HCEC 1CT (cell line): Measurements from ENCODE around the gene UBR3.
"Not testable (repeated sequence)": the region's sequence is repeated elsewhere in the genome, so short reads cannot be mapped to it uniquely, and the experiment has no call there.

ENCODE experiments used
- DNase-seq: peaks from one replicate; pipeline ENCODE4 v3.0.0-alpha.2; 2017

UBR3 gene

GRCh38 chr2:170070778-170071177 lies 243.5 kb downstream of the UBR3 start:
- DNase-seq, result no peak

DNA sequence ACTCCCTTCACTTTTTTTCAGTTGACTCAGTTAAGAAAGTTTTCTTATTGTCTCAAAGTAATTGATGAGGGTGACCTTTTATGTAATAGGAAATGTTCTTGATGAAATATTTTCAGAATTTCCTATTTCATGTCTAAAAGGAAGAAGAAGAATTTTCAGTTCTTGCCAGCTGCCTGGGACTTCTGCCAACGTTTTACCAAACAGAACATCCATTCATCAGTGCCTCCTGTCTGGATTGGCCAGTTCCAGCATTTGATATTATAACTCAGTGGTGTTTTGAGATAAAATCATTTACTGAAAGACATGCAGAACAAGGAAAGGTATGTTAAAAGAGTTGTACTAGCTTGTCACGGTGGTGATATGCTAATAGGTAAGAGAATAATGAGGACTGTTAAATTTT lies 246.0 kb downstream of the UBR3 start:
- DNase-seq, result peak; percentile 9

GRCh38 chr2:170076189-170076588 lies 248.9 kb downstream of the UBR3 start:
- DNase-seq, result no peak

DNA sequence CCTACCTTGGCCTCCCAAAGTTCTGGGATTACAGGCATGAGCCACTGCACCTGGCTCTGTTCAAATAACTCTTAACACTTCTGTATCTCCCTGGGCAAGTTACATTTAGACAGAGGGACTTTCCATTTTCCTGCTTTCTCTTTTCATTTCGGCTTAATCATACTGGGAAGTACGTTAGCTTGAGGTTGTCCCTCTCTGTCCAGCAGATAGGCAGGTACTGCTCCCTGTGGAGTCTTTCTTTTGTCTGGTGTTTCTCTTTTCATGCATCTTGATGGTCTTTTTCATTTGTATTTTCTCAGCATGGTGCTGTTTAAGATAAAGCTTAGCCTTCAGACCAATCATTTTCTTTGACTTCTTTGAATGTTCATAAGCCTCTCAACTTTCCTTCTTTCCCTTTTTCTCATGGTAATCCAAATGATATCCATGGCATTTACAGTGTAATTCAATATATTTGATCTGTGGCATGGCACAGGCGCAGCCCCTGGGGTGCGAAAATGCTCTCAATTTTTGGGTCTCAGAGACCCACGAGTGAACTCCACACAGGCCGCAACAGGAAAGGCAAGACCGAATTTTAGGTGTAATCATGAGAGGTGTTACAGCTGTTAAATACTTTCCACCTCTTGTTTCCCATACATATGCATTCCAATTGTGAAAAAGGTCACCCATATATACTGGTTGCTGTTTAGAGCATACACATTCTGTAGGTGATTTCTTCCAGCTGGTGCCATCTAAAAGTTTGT lies 250.7 kb downstream of the UBR3 start:
- no peak for DNase-seq

DNA sequence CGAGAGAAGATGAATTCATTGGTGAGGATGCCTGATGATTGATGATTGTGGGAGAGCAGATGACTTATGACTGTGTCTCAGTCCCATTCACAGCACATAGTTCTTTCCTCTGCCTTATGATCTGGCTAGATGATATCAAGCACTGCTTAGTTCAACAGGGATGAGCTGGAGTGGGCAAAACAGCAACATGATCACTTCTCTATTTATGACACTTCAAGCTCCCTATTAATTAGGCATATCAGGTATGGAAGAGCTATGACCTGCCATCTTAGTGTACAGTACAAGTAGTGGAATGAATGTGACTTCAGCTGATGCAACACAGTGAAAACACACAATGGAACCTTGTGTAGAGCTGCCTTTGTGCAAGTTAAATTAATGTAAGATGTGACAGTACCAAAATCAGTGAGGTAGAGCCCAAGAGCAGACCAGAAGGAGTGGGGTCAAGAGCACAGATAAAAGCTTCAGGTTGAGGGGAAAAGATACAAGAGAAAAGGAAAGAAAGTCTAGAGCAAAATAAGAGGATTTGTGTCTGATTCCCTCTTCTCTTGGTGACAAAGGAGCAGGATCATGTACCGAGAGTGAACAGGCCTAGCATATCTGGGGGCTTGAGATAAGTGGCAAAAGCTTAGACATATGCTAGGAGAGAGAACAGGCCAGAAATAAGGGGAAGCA lies 257.7 kb downstream of the UBR3 start:
- no peak for DNase-seq

DNA sequence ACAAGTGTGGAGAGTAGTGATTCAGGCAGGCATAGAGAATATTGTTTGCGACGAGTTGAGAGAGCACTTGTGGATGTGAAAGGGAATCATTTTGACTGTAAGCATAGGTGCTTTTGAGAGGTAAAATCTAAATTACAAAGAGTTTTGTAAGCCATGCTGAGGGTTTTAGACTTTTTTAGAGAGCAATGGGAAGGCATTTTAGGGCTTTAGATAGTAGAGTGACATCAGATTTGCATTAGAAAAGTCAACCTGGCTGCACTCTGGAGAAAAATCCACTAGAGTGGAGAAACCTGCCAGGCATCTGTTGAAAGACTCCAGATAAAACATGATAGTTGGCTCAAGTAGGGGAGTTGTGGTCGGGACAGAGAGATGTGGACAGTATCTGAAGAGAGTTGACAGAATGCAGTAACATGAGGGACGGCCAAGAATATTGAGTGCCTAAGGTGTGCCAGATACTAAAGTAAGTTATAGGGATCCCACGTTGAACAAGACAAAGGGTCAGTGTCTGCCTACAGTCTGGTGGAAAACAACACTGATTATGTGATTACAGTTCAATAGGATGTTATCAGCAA lies 258.9 kb downstream of the UBR3 start:
- DNase-seq, result no peak

DNA sequence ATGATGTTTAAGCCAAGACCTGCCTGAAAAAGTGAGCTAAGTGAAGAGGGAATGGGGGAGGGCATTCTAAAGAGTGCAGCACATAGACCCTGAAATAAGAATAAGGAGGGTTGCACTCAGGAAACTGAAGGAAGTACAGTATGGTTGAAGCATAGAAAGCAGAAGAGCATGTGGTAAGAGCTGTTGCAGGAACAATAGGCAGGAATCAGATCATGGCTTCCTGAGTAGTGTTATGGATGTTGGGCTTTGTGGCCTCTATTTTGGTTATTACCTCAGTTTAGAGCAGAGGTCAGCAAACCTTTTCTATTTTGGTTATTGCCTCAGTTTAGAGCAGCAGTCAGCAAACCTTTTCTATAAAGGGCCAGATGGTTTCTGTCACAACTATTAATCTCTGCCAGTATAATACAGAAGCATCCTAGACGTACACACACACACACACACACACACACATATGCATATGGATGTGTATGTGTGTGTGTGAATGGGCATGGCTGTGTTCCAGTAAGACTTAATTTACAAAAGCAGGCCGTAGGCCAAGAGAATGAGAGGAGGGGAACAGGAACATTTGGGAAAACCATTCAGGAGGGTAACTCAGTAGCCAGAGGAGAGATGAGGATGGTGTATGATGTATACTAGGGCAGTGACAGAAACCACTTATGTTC lies 259.6 kb downstream of the UBR3 start:
- DNase-seq, result no peak

- DNase-seq, result no peak
Measured at GRCh38 chr2:170087413-170087793, 260.1 kb downstream of the UBR3 start.

DNA sequence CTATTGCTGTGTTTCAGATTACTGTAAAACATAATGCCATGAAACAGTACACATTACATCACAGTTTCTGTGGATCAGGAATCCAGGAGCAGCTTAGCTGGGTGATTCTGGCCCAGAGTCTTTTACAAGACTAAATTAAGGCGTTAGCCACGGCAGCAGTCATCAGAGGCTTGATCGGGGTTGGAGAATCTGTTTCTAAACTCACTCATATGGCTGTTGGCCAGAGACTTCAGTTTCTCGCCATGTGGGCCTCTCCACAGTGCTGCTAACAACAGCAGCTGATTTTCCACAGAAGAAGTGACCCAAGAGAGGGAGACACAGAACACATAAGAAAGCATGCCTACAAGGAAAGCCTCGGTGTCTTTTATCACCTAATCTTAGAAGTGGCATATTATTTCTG lies 261.5 kb downstream of the UBR3 start:
- no peak for DNase-seq

GRCh38 chr2:170090229-170090628 lies 263.0 kb downstream of the UBR3 start:
- no peak for DNase-seq

DNA sequence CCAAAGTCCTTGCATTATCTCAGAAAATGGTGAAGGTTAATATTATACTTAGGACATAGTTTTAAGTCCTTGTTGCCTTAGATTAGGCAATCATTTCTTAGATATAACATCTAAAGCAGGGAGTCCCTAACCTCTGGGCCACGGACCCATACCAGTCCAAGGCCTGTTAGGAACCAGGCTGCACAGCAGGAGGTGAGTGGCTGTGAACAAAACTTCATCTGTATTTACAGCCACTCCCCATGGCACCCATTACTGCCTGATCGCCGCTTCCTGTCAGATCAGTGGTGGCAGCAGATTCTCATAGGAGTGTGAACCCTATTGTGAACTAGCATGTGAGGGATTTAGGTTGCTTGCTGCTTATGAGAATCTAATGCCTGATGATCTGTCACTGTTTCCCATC lies 264.2 kb downstream of the UBR3 start:
- no peak for DNase-seq

DNA sequence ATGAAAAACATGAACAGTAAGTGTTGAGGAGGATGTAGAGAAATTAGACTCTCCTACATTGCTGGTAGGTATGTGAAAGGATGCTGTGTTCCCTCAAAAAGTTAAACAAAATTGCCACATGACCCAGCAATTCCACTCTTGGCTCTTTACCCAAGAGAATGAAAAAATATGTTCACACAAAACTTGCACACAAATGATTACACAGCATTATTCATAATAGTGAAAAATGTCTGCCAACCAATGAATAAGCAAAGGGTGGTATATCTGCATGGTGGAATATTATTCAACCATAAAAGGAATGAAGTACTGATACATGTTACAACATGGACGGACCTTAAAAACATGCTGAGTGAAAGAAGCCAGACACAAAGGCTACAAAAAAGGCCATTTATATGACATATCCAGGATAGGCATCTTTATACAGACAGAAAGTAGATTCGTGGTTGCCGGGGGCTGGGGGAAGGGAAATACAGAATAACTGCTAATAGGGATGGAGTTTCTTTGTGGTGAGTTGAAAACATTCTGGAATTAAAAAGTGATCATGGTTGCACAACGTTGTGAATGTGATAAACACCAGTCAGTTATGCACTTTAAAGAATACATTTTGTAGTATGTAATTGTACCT lies 265.3 kb downstream of the UBR3 start:
- no peak for DNase-seq

- no peak for DNase-seq
Measured at GRCh38 chr2:170095380-170095779, 268.1 kb downstream of the UBR3 start.

DNA sequence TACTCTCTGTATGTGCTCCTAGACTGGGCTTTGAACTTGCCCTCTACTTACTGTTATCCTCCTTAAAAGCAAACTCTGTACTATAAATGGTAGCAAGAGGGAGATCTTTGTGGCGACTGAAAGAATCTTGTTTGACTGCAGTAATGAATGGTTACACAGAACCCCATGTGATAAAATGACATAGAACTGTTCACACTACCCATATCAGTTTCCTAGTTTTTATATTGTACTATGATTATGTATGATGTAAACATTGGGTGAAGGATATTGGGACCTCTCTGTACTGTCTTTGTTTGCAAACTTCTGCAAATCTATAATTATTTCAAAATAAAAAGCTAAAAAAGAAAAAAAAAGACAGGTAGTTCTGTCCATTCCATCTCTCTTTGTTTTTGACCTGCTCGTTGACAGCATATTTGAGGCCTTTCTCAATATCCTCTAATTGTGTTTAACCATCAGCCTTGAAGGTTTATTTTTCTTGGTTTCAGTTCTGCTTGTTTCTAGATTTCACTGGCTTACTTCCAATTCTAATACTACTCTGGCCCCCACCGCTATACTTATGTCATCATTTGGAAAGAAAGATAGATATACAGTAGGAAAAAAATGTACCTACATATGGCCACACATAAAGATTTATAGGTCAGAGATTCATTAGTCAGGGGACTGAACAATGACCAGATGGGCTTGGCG lies 271.5 kb downstream of the UBR3 start:
- no peak for DNase-seq

GRCh38 chr2:170101789-170102188 lies 274.5 kb downstream of the UBR3 start:
- no peak for DNase-seq

- no peak for DNase-seq
Measured at GRCh38 chr2:170106102-170106840, 279.0 kb downstream of the UBR3 start.

GRCh38 chr2:170113168-170113894 lies 286.1 kb downstream of the UBR3 start:
- DNase-seq, result no peak

DNA sequence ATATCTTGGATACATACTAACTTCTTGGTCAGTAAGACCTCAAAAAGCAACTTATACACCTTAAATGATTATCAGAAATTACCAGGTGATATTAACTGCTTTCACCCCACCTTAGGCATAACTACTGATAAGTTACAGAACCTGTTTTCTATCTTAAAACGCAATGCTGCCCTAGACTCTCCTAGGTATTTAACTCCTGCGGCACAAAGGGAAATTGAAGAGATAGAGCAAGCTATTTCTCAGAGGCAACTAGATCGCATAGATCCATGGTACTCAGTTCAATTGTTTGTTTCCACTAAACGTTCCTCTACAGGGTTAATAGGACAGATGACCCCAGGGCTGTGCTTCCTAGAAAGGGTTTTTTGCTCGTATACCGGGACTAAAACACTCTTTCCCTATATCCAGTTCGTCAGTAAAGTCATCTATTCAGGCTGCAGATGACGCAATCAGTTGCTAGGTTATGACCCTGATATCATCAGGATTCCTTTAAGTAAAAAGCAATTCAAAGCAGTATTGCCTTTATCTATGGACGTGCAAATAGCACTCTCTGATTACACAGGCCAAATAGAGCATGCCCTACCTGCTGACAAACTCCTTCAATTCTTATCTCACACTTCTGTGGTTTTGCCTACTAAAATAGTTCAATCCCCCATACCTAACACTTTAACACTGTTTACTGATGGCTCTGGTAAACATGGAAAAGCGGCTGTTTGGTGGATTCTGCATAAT lies 288.4 kb downstream of the UBR3 start:
- no peak for DNase-seq

GRCh38 chr2:170118641-170119040 lies 291.4 kb downstream of the UBR3 start:
- DNase-seq, result no peak

GRCh38 chr2:170119326-170119725 lies 292.1 kb downstream of the UBR3 start:
- not testable (repeated sequence) for DNase-seq

DNA sequence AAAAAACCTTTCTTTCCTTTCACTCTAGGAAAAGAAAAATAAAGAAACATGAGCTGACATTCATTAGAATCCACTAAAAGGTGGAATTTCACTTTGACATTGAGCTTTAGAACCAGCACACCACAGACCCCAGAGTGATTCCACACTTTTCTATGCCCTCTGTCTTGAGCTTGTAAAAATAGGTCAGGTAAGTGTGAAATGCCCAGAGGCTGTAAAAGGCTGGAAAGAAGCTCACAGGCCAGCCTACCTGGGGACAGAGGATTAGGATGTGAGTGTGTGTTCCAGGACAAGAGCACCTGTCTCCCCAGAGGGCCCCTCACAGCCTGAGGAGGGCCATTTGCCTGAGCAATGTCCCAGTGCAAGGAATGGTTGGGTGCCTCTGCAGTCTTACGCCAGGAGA lies 294.4 kb downstream of the UBR3 start:
- no peak for DNase-seq
